ENCODE measurements around the gene FOXP1.

DNA sequence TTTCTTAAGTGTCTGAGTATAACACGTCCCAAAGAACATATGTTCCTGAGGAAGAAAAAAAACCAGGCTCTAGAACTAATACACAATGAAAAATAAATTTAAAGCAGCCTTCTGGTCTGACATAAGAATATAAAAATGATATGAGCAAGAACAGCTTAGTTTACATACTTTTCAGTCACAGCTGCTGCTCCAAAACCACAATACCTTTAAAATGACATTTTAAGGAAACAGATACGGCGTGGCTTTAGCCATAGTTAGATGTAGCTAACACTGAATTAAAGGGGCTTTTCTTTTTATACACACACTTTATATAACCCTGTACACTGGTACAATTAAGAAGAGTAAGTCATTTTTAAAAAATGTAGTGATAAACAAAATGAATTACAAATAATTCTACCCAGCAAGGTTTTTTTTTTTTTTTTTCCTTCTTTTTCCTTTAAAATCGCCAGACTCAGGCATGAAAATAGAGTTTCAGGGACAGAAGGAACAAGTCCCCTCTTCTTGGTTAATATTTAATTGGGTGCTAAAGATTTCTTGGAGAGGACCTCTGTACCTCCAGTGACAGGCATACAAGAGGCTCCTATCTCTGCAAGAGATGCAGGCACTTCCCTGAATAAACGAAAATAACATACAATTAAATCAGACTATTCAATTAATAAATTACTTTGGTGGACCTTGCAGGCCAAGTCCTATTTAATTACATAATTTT lies 265.6 kb downstream of the FOXP1 start:
- TF ChIP-seq POLR2AphosphoS5 (IDR thresholded peaks at IDR 0.05; ENCODE audit: low read depth, low read length) = no peak
- TF ChIP-seq POLR2A (IDR thresholded peaks at IDR 0.05; ENCODE audit: low read depth, low read length) = no peak
- no peak for TF ChIP-seq TAF1 (IDR thresholded peaks at IDR 0.05; ENCODE audit: borderline replicate concordance, low read depth, low read length)

All from GM12892 (cell line).